H1 (cell line): Measurements from ENCODE around the gene TGFBR1. TPM values are rescaled to one million over a fixed set of nuclear protein-coding genes. Genes with fewer than 3 reads are reported as not detected.

Experiments used
- CBX8 ChIP-seq: fragments of 300-800, 300-1000 bp; sonication (generic); IDR thresholded peaks from 2 replicates; pipeline ENCODE4 v1.7.1; 2016; ENCODE audit warnings: low read depth, low read length, borderline replicate concordance
- CREB1 ChIP-seq: IDR thresholded peaks from 2 replicates; pipeline ENCODE4 v1.6.1; 2012; ENCODE audit warnings: inconsistent platforms
- EZH2 ChIP-seq: fragments of 200-600 bp; sonication (generic); IDR thresholded peaks from 2 replicates; pipeline ENCODE4 v1.7.1; 2012; ENCODE audit warnings: low read depth, mild to moderate bottlenecking, moderate library complexity, low read length, inconsistent platforms; ENCODE audit not compliant: severe bottlenecking
- RXRA ChIP-seq: IDR thresholded peaks from 2 replicates; pipeline ENCODE4 v1.6.1; 2011; ENCODE audit warnings: low read depth, mild to moderate bottlenecking, low read length, moderate library complexity; ENCODE audit not compliant: insufficient read depth
- TBP ChIP-seq: IDR thresholded peaks from 2 replicates; pipeline ENCODE4 v1.6.1; 2011; ENCODE audit warnings: low read depth, low read length, improper control_type of control experiment
- YY1 ChIP-seq: IDR thresholded peaks from 2 replicates; pipeline ENCODE4 v1.6.1; 2011; ENCODE audit warnings: low read depth, mild to moderate bottlenecking, low read length
- polyA plus RNA-seq, 7 experiments: library from polyadenylated mRNA; depleted of rRNA in 3 of 7; stranded (reverse) in 5 of 7; unstranded in 2 of 7; fragments of >200 nt in 5 of 7; fragments of 200-250 nt in 2 of 7; gene quantifications; 1 replicate in 5 of 7; 2 replicates in 1 of 7; 4 replicates in 1 of 7; pipeline versions ENCODE4 v1.2.1 to v1.2.3, GENCODE V29; 2011 to 2013; ENCODE audit warnings: missing spikeins in 2 of 7, mixed read lengths in 2 of 7
- total RNA-seq: library from RNA; stranded (reverse); fragmentation: NEBNext Ultra II Directional; extraction: Animal tissue kit (Norgen Biotek cat#: 25700); gene quantifications from 2 replicates; pipeline ENCODE4 v1.2.1, GENCODE V29; 2021

The TGFBR1 gene
- total and polyA plus RNA-seq, 2 of the 8 experiments (the other 6 are each of a cell fraction or from before 2014, with no cell fraction given): 16.8 to 52.4 TPM

DNA sequence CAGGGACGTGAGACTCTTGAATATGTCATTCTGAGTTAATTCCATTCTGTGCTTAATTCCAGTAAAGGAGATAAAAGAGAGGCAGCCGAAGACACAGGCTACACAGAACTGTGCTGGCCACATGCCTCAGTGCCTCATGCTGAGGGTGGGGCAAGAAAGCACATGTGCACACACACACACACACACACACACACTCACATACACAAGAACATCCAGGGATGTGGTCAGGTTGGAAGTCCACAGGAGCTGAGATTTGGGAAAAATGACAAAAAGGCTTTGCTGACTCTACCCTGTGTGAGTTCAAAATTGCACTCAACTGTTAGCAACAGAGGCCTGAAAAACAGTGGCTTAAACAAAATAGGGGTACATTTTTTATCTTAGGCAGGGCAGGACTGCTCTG lies 76.3 kb downstream of the TGFBR1 start (continued):
- TF ChIP-seq TBP: no peak
- TF ChIP-seq EZH2: no peak
- TF ChIP-seq YY1: no peak
- TF ChIP-seq CBX8: no peak
- no peak for TF ChIP-seq RXRA
- TF ChIP-seq CREB1: no peak
